ENCODE results near the gene CAMK1D. TPM values are rescaled to one million over a fixed set of nuclear protein-coding genes. Genes with fewer than 3 reads are reported as not detected.

CAMK1D gene
- total and polyA plus RNA-seq, 2 experiments from 2014 or later, result 4.6 to 7.2 TPM

DNA sequence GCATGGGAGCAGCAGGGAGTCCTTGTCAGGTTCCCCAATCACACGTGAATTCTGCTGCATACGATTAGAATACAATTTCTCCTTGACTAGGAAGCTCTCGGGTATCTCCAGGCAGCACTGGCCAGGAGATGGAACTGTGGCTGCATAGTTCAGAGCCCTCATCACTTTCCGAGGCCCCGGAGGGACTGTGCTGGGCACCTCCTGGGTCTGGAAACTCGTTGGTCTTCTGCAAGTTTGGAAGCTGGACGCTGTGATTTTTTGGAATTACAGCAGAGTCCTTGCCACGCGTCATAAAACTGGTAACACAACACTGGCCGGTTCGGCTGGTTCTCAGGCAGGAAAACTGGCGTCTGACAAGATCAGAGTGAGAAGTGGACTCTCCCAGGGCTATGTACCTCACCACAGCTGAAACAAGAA lies 436.1 kb downstream of the CAMK1D start:
- Histone ChIP-seq H3K27me3 (ENCODE audit: insufficient read depth) (no peaks in the 10 kb centered on the region), H4K20me1 (replicated peaks; ENCODE audit: insufficient read depth) (no peaks in the 10 kb centered on the region), H3F3A (replicated peaks; ENCODE audit: low read depth) (no peaks in the 10 kb centered on the region), H2AFZ (no peak overlapping the region), H3K9me2 (ENCODE audit: insufficient read depth) (no peaks in the 10 kb centered on the region), H3K4me2 (no peak overlapping the region), H3K4me1 (ENCODE audit: insufficient read depth) (no peaks in the 10 kb centered on the region), H3K4me3 (no peak overlapping the region), H3K79me2 (replicated peaks; ENCODE audit: insufficient read depth) (no peaks in the 10 kb centered on the region), H3K27ac (ENCODE audit: low read depth) (no peak overlapping the region), H3K36me3 (ENCODE audit: insufficient read depth) (no peaks in the 10 kb centered on the region)
- peaks cover 11% of the 10 kb centered on the region for H3K27me3 Mint-ChIP-seq (ENCODE audit: insufficient read depth, low read depth, poor library complexity)
- 0 out of 2 replicates have a peak overlapping the region, but pooled peaks have one; percentile 17 for H3K27ac Mint-ChIP-seq
- H3K36me3 Mint-ChIP-seq (ENCODE audit: low read depth), result no peaks in the 10 kb centered on the region
- no peak for TF ChIP-seq EZH2 (IDR thresholded peaks at IDR 0.05; ENCODE audit: low read depth, unreplicated experiment)
- ATAC-seq (no peak), DNase-seq (ENCODE audit: low spot score) (no peak)
- no peak overlapping the region for H3K4me3 Mint-ChIP-seq
- H3K9me3 Mint-ChIP-seq, result no peaks in the 10 kb centered on the region
- H3K4me1 Mint-ChIP-seq, result peaks cover 5% of the 10 kb centered on the region; the same call in 2 of the 3 replicates

DNA sequence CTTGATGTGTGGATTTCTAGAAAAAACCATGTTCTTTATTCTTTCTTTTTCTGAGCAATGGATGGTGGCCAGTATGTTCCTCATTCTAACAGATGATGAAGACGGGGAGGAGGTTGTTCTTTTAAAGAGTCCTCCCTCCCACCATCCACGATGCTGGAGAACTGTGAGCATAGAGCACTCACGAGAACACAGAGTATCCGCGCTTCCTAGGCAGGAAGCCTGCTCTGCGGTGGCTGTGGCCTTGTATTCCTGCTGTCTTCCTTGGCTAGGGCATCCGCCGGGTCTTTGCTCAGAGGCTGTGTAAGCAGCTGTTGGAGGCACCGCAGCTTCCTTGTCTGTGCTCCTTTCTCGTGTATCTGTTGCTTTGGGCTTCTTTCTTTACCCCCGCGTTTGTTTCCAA lies 437.9 kb downstream of the CAMK1D start:
- Mint-ChIP-seq H3K27me3 (ENCODE audit: insufficient read depth, low read depth, poor library complexity) (peaks cover 10% of the 10 kb centered on the region), H3K4me3 (no peak overlapping the region), H3K36me3 (ENCODE audit: low read depth) (peaks cover 9% of the 10 kb centered on the region; the same call in 2 of the 3 replicates), H3K4me1 (peaks cover 3% of the 10 kb centered on the region; the same call in 1 of the 3 replicates), H3K9me3 (no peaks in the 10 kb centered on the region), H3K27ac (no peak overlapping the region)
- Histone ChIP-seq H3K4me3 (no peak overlapping the region), H3K36me3 (ENCODE audit: insufficient read depth) (no peaks in the 10 kb centered on the region; the same call in 1 of the 2 replicates), H3K4me1 (ENCODE audit: insufficient read depth) (no peaks in the 10 kb centered on the region), H4K20me1 (replicated peaks; ENCODE audit: insufficient read depth) (no peaks in the 10 kb centered on the region), H3F3A (replicated peaks; ENCODE audit: low read depth) (no peaks in the 10 kb centered on the region), H3K79me2 (replicated peaks; ENCODE audit: insufficient read depth) (no peaks in the 10 kb centered on the region), H3K27me3 (ENCODE audit: insufficient read depth) (no peaks in the 10 kb centered on the region), H2AFZ (no peak overlapping the region), H3K27ac (ENCODE audit: low read depth) (no peak overlapping the region), H3K9me2 (ENCODE audit: insufficient read depth) (no peaks in the 10 kb centered on the region), H3K4me2 (no peak overlapping the region)
- ATAC-seq, result no peak
- DNase-seq (ENCODE audit: low spot score), result no peak
- TF ChIP-seq, protein P1, sequence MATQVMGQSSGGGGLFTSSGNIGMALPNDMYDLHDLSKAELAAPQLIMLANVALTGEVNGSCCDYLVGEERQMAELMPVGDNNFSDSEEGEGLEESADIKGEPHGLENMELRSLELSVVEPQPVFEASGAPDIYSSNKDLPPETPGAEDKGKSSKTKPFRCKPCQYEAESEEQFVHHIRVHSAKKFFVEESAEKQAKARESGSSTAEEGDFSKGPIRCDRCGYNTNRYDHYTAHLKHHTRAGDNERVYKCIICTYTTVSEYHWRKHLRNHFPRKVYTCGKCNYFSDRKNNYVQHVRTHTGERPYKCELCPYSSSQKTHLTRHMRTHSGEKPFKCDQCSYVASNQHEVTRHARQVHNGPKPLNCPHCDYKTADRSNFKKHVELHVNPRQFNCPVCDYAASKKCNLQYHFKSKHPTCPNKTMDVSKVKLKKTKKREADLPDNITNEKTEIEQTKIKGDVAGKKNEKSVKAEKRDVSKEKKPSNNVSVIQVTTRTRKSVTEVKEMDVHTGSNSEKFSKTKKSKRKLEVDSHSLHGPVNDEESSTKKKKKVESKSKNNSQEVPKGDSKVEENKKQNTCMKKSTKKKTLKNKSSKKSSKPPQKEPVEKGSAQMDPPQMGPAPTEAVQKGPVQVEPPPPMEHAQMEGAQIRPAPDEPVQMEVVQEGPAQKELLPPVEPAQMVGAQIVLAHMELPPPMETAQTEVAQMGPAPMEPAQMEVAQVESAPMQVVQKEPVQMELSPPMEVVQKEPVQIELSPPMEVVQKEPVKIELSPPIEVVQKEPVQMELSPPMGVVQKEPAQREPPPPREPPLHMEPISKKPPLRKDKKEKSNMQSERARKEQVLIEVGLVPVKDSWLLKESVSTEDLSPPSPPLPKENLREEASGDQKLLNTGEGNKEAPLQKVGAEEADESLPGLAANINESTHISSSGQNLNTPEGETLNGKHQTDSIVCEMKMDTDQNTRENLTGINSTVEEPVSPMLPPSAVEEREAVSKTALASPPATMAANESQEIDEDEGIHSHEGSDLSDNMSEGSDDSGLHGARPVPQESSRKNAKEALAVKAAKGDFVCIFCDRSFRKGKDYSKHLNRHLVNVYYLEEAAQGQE (IDR thresholded peaks at IDR 0.05; ENCODE audit: unreplicated experiment), result no peak
- TF ChIP-seq ZNF331 (CRISPR knock-in tag; IDR thresholded peaks at IDR 0.05; ENCODE audit: low read depth) (no peak), CREB1 (CRISPR knock-in tag; IDR thresholded peaks at IDR 0.05; ENCODE audit: low read depth) (no peak), NANOG (IDR thresholded peaks at IDR 0.05; ENCODE audit: borderline replicate concordance) (no peak), EZH2phosphoT487 (IDR thresholded peaks at IDR 0.05; ENCODE audit: unreplicated experiment) (no peak), STAT1 (IDR thresholded peaks at IDR 0.05; ENCODE audit: unreplicated experiment) (no peak), JUNB (IDR thresholded peaks at IDR 0.05; ENCODE audit: unreplicated experiment) (no peak), EZH2 (IDR thresholded peaks at IDR 0.05; ENCODE audit: low read depth, unreplicated experiment) (no peak), ZNF114 (CRISPR knock-in tag; IDR thresholded peaks at IDR 0.05) (no peak)
- TF ChIP-seq, protein P2, sequence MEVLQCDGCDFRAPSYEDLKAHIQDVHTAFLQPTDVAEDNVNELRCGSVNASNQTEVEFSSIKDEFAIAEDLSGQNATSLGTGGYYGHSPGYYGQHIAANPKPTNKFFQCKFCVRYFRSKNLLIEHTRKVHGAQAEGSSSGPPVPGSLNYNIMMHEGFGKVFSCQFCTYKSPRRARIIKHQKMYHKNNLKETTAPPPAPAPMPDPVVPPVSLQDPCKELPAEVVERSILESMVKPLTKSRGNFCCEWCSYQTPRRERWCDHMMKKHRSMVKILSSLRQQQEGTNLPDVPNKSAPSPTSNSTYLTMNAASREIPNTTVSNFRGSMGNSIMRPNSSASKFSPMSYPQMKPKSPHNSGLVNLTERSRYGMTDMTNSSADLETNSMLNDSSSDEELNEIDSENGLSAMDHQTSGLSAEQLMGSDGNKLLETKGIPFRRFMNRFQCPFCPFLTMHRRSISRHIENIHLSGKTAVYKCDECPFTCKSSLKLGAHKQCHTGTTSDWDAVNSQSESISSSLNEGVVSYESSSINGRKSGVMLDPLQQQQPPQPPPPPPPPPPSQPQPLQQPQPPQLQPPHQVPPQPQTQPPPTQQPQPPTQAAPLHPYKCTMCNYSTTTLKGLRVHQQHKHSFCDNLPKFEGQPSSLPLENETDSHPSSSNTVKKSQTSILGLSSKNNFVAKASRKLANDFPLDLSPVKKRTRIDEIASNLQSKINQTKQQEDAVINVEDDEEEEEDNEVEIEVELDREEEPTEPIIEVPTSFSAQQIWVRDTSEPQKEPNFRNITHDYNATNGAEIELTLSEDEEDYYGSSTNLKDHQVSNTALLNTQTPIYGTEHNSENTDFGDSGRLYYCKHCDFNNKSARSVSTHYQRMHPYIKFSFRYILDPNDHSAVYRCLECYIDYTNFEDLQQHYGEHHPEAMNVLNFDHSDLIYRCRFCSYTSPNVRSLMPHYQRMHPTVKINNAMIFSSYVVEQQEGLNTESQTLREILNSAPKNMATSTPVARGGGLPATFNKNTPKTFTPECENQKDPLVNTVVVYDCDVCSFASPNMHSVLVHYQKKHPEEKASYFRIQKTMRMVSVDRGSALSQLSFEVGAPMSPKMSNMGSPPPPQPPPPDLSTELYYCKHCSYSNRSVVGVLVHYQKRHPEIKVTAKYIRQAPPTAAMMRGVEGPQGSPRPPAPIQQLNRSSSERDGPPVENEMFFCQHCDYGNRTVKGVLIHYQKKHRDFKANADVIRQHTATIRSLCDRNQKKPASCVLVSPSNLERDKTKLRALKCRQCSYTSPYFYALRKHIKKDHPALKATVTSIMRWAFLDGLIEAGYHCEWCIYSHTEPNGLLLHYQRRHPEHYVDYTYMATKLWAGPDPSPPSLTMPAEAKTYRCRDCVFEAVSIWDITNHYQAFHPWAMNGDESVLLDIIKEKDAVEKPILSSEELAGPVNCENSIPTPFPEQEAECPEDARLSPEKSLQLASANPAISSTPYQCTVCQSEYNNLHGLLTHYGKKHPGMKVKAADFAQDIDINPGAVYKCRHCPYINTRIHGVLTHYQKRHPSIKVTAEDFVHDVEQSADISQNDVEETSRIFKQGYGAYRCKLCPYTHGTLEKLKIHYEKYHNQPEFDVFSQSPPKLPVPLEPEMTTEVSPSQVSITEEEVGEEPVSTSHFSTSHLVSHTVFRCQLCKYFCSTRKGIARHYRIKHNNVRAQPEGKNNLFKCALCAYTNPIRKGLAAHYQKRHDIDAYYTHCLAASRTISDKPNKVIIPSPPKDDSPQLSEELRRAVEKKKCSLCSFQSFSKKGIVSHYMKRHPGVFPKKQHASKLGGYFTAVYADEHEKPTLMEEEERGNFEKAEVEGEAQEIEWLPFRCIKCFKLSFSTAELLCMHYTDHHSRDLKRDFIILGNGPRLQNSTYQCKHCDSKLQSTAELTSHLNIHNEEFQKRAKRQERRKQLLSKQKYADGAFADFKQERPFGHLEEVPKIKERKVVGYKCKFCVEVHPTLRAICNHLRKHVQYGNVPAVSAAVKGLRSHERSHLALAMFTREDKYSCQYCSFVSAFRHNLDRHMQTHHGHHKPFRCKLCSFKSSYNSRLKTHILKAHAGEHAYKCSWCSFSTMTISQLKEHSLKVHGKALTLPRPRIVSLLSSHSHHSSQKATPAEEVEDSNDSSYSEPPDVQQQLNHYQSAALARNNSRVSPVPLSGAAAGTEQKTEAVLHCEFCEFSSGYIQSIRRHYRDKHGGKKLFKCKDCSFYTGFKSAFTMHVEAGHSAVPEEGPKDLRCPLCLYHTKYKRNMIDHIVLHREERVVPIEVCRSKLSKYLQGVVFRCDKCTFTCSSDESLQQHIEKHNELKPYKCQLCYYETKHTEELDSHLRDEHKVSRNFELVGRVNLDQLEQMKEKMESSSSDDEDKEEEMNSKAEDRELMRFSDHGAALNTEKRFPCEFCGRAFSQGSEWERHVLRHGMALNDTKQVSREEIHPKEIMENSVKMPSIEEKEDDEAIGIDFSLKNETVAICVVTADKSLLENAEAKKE (CRISPR knock-in tag; IDR thresholded peaks at IDR 0.05), result no peak
- TF ChIP-seq, protein P3, sequence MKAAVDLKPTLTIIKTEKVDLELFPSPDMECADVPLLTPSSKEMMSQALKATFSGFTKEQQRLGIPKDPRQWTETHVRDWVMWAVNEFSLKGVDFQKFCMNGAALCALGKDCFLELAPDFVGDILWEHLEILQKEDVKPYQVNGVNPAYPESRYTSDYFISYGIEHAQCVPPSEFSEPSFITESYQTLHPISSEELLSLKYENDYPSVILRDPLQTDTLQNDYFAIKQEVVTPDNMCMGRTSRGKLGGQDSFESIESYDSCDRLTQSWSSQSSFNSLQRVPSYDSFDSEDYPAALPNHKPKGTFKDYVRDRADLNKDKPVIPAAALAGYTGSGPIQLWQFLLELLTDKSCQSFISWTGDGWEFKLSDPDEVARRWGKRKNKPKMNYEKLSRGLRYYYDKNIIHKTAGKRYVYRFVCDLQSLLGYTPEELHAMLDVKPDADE (IDR thresholded peaks at IDR 0.05), result no peak
